ENCODE data around the gene FOXD4L1. TPM values are rescaled to one million over a fixed set of nuclear protein-coding genes. Genes with fewer than 3 reads are reported as not detected.
"Not testable (repeated sequence)": the region's sequence is repeated elsewhere in the genome, so short reads cannot be mapped to it uniquely, and the experiment has no call there.

Gene FOXD4L1
- total RNA-seq, 1 donor from 2014 or later = not detected

DNA sequence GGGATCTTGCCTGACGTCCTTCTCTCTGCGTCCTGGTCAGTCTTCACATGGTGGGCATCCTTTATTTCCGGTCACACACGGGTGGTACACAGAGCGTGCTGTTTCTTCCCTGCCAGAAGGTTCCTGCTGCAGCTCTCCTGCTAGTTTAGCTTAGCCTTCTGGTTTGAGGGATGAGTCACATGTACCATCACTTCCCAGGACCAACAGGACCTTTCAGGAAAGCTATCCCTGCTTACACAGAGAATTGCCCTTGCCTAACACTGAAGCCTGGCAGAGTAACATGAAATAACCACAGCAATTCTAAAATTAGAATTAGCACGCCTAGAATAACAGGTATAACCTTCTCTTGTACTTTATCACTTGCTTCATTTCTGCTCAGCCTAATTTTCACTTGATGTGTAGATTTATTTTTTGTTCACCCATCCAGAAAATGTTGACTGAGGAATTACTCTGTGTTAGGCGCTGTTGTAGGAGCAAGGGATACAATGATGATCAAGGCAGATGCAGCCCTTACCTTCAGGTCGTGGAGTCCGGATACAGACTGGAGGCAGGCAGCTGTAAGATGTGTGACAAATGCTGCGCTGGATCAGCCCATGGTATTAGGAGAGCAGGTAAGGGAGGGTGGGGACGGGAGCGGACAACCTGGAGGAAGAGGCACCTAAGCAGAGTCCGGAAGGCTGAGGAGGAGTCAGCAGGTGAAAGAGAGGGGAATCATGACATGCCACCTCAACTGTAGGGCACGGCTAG lies 9.1 kb downstream of the FOXD4L1 start:
- peaks cover 17% of the 10 kb centered on the region for H3K27me3 Mint-ChIP-seq (ENCODE audit: low read depth)
- not testable (repeated sequence) for H3K4me3 Mint-ChIP-seq (ENCODE audit: unreplicated experiment); H3K27ac Mint-ChIP-seq (ENCODE audit: unreplicated experiment); H3K9me3 Mint-ChIP-seq (ENCODE audit: low read depth); H3K4me1 Mint-ChIP-seq (ENCODE audit: low read depth); H3K36me3 Mint-ChIP-seq (ENCODE audit: low read depth); DNase-seq (ENCODE audit: low spot score)

DNA sequence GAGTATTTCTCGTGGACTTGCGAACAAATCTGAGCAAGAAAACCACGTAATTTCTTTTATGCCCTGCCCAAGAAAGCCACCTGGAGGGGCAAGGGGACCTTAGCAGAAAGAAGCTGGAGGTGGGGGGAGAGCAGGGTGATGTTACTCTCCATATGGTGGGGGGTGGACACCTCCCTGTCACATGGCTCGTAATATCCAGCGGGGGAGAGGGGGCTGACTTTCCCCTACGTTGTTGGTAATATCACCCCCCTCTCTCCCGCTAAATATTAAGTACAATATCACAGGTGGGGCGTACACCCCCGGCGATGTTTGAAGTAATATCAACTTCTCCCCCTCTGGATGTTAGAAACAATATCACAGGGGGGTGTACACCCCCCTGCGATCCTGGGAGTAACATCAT lies 9.7 kb downstream of the FOXD4L1 start:
- H3K9me3 Mint-ChIP-seq (ENCODE audit: low read depth); H3K36me3 Mint-ChIP-seq (ENCODE audit: low read depth); H3K27ac Mint-ChIP-seq (ENCODE audit: unreplicated experiment); DNase-seq (ENCODE audit: low spot score); H3K4me3 Mint-ChIP-seq (ENCODE audit: unreplicated experiment); H3K4me1 Mint-ChIP-seq (ENCODE audit: low read depth): not testable (repeated sequence)
- peaks cover 17% of the 10 kb centered on the region for H3K27me3 Mint-ChIP-seq (ENCODE audit: low read depth)

GRCh38 chr2:113510913-113511312 lies 12.4 kb downstream of the FOXD4L1 start:
- H3K4me3 Mint-ChIP-seq (ENCODE audit: unreplicated experiment); H3K27ac Mint-ChIP-seq (ENCODE audit: unreplicated experiment); H3K9me3 Mint-ChIP-seq (ENCODE audit: low read depth); H3K36me3 Mint-ChIP-seq (ENCODE audit: low read depth); H3K4me1 Mint-ChIP-seq (ENCODE audit: low read depth); DNase-seq (ENCODE audit: low spot score): not testable (repeated sequence)
- H3K27me3 Mint-ChIP-seq (ENCODE audit: low read depth) = peaks cover 32% of the 10 kb centered on the region

DNA sequence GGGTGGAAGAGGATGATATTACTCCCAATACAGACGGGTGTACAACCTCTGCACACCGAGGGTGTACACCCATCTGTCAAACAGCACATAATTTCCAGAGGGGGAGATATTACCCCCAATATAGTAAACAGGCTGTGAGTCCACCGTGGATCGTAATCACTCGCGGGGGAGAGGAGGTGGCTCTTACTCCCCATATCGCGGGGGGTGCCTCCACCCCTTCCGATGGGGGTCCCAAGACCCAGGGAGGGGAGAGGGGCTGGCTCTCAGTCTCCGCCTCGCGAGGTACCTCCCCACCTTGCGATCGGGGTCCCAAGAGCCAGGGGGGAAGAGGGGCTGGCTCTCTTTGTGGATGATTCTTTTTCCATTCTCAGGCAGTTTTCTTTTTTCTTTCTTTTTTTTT lies 13.4 kb downstream of the FOXD4L1 start:
- DNase-seq (ENCODE audit: low spot score); H3K9me3 Mint-ChIP-seq (ENCODE audit: low read depth); H3K4me3 Mint-ChIP-seq (ENCODE audit: unreplicated experiment); H3K36me3 Mint-ChIP-seq (ENCODE audit: low read depth); H3K27ac Mint-ChIP-seq (ENCODE audit: unreplicated experiment); H3K4me1 Mint-ChIP-seq (ENCODE audit: low read depth): not testable (repeated sequence)
- H3K27me3 Mint-ChIP-seq (ENCODE audit: low read depth) = peaks cover 34% of the 10 kb centered on the region

- H3K27ac Mint-ChIP-seq (ENCODE audit: unreplicated experiment); H3K9me3 Mint-ChIP-seq (ENCODE audit: low read depth); H3K4me3 Mint-ChIP-seq (ENCODE audit: unreplicated experiment); DNase-seq (ENCODE audit: low spot score); H3K4me1 Mint-ChIP-seq (ENCODE audit: low read depth); H3K36me3 Mint-ChIP-seq (ENCODE audit: low read depth): not testable (repeated sequence)
- H3K27me3 Mint-ChIP-seq (ENCODE audit: low read depth) = peaks cover 23% of the 10 kb centered on the region
Measured at GRCh38 chr2:113515457-113515856, 17.0 kb downstream of the FOXD4L1 start.

DNA sequence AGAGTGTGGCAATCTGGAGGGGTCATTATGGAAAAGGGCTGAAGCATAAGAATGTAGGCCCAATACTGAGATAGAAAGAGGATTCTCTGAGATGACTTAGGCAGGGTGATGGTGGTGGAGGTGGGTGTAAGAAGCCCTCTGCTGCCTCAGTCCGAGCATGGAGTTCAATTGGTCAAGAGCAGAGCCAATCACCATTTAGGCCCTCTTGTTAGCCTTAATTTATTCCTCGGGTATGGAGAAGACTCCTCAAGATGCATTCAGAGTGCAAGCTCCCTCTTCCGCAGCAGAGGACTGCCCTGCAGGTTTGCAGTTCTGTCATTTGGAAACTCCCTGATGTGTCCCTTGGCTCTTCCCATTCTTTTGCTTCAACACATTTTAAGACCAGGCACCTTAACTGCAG lies 17.5 kb downstream of the FOXD4L1 start:
- DNase-seq (ENCODE audit: low spot score); H3K4me3 Mint-ChIP-seq (ENCODE audit: unreplicated experiment); H3K9me3 Mint-ChIP-seq (ENCODE audit: low read depth); H3K27ac Mint-ChIP-seq (ENCODE audit: unreplicated experiment); H3K36me3 Mint-ChIP-seq (ENCODE audit: low read depth); H3K4me1 Mint-ChIP-seq (ENCODE audit: low read depth): not testable (repeated sequence)
- H3K27me3 Mint-ChIP-seq (ENCODE audit: low read depth) = peaks cover 26% of the 10 kb centered on the region

DNA sequence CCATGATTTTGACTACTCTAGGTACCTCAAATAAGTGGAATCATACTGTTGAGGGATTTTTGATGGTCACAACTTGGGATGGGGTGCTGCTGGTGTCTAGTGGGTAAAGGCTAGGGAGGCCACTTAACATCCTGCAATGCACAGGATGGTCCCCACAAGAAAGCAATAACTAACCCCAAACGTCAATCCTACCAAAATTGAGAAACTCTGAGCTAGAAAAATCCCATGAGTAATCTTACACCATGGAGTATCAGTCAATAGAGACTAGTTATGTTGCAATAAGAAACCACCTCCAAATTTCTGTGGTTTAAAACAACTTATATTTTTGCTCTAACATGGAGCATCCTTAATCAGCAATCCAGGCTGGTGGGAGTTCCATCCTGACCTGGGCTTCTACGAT lies 18.6 kb downstream of the FOXD4L1 start:
- peaks cover 23% of the 10 kb centered on the region for H3K27me3 Mint-ChIP-seq (ENCODE audit: low read depth)
- H3K4me1 Mint-ChIP-seq (ENCODE audit: low read depth); H3K9me3 Mint-ChIP-seq (ENCODE audit: low read depth); H3K4me3 Mint-ChIP-seq (ENCODE audit: unreplicated experiment); H3K36me3 Mint-ChIP-seq (ENCODE audit: low read depth); H3K27ac Mint-ChIP-seq (ENCODE audit: unreplicated experiment); DNase-seq (ENCODE audit: low spot score): not testable (repeated sequence)

DNA sequence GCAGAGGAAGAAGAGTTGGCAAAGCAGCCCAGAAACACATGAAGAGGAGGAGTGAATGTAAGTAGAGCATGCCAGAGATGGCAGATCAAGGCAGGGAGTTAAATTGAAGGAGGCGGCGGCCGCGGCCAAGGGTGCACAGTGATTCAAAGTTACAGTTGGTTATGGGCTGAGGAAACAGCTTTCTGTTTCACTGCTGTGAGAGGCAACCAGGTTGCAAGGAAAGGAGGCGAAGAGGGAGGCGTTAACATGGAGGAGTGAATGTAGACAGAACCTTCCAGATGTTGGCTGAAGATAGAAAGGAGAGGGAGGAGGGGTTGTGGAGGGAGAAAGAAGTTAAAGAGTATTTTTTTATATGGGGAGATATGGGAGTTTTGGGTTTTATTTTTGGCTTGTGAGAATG lies 22.4 kb downstream of the FOXD4L1 start:
- DNase-seq (ENCODE audit: low spot score); H3K4me1 Mint-ChIP-seq (ENCODE audit: low read depth); H3K9me3 Mint-ChIP-seq (ENCODE audit: low read depth); H3K27ac Mint-ChIP-seq (ENCODE audit: unreplicated experiment); H3K4me3 Mint-ChIP-seq (ENCODE audit: unreplicated experiment); H3K36me3 Mint-ChIP-seq (ENCODE audit: low read depth); H3K27me3 Mint-ChIP-seq (ENCODE audit: low read depth): not testable (repeated sequence)

- not testable (repeated sequence) for H3K27ac Mint-ChIP-seq (ENCODE audit: unreplicated experiment); DNase-seq (ENCODE audit: low spot score); H3K27me3 Mint-ChIP-seq (ENCODE audit: low read depth); H3K4me1 Mint-ChIP-seq (ENCODE audit: low read depth); H3K9me3 Mint-ChIP-seq (ENCODE audit: low read depth); H3K36me3 Mint-ChIP-seq (ENCODE audit: low read depth); H3K4me3 Mint-ChIP-seq (ENCODE audit: unreplicated experiment)
Measured at GRCh38 chr2:113521492-113521891, 23.0 kb downstream of the FOXD4L1 start.

DNA sequence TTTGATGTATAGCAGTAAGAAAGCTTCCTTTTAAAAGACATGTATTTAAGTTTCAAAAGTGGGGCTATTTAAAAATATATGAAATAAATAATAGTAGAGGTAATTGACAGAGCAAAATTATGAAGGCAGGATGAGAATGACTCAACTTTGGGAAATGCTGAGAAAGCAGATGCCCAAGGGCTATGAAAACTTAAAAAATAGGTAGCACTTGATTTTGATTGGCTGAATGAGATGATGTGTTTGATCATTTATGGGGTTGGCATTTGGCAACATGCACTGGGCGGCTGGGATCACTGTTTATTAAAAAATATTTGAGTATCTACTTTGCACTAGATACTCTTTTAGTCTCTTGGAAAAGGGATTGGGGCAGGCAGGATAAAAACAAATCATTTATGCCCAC lies 26.5 kb downstream of the FOXD4L1 start:
- H3K27me3 Mint-ChIP-seq (ENCODE audit: low read depth); H3K4me1 Mint-ChIP-seq (ENCODE audit: low read depth); H3K36me3 Mint-ChIP-seq (ENCODE audit: low read depth); DNase-seq (ENCODE audit: low spot score); H3K9me3 Mint-ChIP-seq (ENCODE audit: low read depth); H3K27ac Mint-ChIP-seq (ENCODE audit: unreplicated experiment); H3K4me3 Mint-ChIP-seq (ENCODE audit: unreplicated experiment): not testable (repeated sequence)
